ENCODE data around the gene BBOF1.

- TF ChIP-seq CTCF (IDR thresholded peaks at IDR 0.05; ENCODE audit: low read length) (no peak), EZH2phosphoT487 (IDR thresholded peaks at IDR 0.05; ENCODE audit: low read length) (no peak), EZH2 (optimal IDR thresholded peaks at IDR 0.05; ENCODE audit: low read depth, low read length) (no peak)
Measured at GRCh38 chr14:74085828-74086227, 66.7 kb downstream of the BBOF1 start.

Measured in MM.1S (cell line).